Lung microvascular endothelial cell (primary cell): ENCODE results near the gene GCGR. TPM values are rescaled to one million over a fixed set of nuclear protein-coding genes. Genes with fewer than 3 reads are reported as not detected.
"Not testable (repeated sequence)": the region's sequence is repeated elsewhere in the genome, so short reads cannot be mapped to it uniquely, and the experiment has no call there.

ENCODE experiments used
- DNase-seq, 2 donors: peaks; one replicate each; pipeline versions ENCODE4 v3.0.0 to v3.0.0-alpha.2; 2010; ENCODE audit warnings: low read depth in 2 of 2
- total RNA-seq: library from RNA; depleted of rRNA; stranded (reverse); fragments of >200 nt; gene quantifications from 2 replicates; pipeline ENCODE4 v1.2.1, GENCODE V29; 2014

The GCGR gene
- total RNA-seq, 1 donor from 2014 or later = not detected

DNA sequence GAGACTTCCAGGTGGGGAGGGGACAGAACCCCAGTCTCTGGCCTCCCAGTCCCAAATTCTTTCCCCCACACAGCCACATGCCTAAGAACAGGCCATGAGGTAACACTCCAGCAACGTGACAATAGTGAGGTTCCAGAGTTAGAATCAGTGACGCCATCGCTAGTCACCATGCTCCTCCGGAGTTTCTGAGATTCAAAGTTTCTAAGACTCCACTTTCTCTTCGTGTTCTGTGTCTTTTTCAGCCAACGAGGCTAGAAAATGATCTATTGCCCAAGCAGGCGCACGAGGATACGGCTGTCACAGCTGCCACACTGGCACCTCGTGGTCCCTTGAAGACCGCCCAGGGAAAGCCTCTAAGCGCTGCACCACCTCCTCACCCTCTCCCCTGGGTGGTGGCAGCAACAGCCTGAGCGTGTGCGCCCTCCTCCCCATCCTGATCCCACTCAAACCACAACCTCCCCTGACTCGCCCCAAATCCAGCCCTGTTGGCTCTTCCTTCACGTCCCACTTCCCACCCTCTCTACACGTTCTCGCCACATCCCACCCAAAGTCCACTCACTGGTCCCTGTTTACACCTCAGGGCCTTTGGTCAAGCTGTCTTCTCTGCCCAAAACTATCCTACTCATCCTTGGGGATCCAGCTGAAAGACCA lies 28.1 kb downstream of the GCGR start:
- peak in 1 of 2 donors; percentile 13 for DNase-seq

DNA sequence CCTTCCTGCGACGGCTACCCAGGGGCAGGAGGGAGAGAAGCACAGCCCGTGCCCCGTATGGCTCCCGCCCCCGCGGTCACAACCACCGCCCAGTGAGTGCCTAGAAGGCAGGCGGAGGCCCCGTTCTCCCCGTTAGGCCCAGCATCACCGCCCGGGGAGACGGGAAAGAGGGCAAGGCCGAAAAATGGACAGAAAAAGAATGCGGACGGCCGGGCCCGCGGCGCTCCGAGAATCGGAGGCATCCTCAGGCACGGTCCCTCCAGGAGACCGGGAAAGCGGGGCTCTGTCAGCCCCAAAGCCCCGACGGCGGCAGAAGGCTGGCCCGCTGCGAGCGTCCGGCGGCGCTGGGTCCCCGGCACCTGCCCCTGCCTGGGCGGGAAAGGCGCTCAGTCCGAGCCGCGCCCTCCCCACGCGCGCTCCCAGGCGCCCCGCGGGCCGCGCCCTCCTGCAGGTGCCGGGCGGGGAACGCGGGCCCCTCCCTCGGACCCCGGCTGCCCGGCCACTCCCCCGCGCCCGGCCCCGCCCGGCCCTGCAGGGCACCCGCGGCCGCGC lies 28.7 kb downstream of the GCGR start:
- peak; percentile 24 to 33 for DNase-seq

DNA sequence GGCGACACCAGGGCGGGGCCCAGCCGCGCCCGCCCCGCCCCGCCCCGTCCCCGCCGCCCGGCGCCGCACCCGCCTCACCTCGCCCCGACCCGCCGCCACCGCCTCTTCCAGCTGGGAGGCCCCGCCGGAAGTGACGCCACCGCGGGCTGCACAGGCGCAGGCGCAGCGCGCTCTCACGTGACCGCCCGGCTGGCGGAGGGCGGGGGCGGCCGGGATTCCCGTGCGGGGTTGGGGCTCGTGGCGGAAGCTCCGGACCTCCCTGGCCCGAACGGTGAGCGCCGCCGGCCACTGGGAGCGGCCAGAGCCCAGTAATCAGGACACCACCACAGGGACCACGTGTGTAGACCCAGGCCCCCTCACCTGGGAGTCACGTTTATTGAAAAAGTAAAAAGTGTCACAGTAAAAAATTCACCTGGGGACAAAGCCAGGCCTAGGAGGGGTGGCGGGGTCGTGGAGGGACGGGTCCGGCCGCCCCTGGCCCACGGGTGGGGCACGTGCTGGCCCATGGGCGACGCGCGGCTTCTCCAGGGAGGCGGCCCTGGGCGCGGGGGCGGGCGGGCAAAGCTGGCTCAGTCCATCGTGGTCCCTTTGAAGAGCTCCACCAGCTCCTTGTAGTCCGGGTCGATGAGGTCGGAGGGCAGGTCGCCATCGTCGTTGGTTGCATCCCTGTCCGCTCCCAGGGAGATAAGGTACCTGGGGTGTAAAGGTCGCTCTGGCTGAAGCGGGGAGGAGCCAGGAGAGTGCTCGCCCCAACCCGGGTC lies 29.4 kb downstream of the GCGR start, which contains the start of gene MCRIP1:
Gene MCRIP1 (minus strand): TSS at position 132 of the 761 bp plus-strand sequence. CDS start 8,785 bp downstream, outside the sequence.
- DNase-seq = peak; percentile 94 to 98

DNA sequence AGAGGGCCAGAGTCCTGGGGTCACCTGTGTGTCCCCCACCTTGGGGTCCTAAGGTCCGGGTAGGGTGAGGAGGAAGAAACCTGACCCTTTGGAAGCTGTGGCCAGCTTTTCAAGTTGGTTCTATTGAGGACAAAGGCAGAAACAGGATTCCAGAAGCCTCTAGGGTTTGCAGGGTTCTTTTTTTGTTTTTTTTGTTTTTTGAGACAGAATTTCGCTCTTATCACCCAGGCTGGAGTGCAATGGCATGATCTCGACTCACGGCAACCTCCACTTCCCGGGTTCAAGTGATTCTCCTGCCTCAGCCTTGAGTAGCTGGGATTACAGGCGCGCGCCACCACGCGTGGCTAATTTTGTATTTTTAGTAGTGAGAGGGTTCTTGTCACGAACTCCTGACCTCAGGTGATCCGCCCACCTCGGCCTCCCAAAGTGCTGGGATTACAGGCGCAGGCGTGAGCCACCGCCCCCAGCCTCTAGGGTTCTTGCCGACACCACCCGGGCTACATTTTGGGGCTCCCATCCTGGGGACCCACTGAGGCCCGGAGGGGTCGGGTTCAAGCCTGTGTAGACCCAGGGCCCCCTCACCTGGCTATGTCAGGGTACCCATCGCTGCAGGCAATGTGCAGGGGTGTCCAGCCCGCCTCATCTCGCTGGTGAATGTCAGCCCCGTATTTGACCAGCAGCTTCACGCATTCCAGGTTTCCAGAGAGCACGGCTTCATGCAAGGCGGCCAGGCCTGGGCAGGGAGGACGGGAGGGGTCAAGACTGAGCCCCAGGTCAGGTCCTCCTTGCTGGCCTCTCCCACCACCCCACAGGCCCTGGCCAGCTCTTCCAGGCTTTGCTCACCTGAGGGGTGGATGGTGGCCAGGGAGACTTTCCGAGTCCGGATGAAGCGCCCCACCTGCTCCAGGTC lies 30.2 kb downstream of the GCGR start:
- DNase-seq = no peak

DNA sequence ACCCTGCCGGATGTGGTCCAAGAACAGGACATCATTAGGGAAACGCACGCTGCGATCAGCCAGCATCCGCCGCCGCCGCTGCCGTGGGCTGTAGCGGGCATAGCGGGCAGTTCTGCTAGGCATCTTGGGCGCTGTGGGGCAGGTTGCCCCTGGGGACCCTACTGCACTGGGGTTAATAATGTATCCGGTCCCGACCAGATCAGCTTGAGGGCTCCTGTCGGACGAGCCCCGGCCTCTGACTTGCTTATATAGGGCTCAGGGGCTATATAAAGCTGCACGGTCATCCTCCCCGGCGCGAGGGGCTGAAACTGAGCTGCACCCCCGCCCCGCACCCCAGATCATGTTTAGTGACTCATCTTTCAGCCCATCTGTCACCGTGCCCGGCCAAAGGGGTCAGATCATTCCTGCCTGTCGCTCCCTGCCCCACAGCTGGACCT lies 30.9 kb downstream of the GCGR start, which contains the start of gene PPP1R27:
Gene PPP1R27 (minus strand): TSS at position 220 of the 437 bp plus-strand sequence. CDS start 97 bp downstream, at position 123.
- DNase-seq = no peak

DNA sequence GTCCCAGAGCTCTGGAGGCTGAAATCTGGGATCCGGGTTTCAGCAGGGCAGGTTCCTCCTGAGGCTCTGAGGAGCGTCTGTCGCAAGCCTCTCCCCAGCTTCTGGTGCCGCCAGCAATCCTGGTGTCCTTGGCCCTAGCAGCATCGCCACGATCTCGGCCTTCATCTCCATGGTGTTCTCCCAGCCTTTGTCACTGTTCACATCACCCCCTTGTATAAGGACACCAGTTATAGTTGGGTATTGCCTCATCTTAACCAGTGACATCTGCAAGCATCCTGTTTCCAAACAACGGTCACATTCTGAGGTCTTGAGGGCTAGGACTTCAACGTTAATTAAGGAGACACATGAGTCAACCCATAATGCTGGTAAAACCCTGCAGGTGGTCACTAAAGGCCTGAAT lies 33.7 kb downstream of the GCGR start:
- DNase-seq = no peak

DNA sequence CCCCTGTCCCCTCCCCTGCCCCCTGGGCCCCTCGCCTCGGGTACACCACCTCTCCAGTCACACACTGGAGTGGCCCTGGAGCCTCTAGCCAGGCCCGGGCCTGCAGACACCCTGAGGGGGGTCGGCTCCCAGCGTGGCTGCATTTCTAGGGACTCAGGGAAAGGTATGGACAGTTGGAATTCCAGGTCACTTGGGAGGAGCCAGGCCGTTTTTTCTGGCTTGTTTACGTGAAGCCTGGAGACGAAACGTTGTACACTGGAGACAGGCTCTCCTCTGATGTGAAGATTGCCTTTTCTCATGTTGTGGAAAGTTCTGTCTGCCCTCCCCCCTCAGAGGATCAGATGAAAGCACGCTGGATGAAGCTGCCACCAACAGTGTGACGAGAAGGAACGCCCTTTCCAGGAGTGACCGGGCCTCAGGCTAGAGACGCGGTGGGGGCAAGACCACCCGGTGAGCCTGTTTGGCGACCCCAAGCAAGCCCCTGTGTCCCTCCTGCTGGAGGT lies 34.9 kb downstream of the GCGR start:
- DNase-seq = no peak

DNA sequence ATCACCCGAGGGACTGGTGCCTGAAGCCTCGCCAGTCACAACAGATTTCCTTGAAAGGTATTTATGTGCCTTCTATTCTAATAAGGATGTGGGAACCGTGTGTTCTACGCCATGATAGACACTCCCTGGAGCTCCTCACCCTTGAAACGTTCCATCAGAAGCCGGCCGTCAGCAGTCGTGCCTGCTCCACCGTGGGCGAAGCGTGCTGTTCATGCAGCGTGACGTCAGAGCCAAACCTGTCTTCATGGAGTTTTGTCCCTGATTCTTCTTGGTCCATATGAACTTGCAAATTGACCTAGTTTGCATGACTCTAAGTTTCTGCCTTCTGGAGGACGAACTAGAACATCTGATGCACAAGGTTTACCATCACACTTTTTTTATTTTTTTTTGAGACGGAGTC lies 35.4 kb downstream of the GCGR start:
- DNase-seq = no peak

DNA sequence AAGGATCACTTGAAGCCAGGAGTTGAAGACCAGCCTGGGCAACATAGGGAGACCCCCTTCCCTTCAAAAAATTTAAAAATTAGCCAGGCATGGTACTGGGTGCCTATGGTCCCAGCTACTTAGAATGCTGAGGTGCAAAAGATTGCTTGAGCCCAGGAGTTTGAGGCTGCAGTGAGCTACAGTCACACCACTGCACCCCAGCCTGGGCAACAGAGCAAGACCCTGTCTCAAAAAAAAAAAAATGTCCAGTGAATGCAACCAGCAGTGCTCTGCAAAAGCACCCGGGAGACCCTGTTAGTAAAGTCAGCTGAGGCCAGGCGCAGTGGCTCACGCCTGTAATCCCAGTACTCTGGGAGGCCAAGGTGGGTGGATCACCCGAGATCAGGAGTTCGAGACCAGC lies 36.1 kb downstream of the GCGR start:
- DNase-seq = not testable (repeated sequence)

DNA sequence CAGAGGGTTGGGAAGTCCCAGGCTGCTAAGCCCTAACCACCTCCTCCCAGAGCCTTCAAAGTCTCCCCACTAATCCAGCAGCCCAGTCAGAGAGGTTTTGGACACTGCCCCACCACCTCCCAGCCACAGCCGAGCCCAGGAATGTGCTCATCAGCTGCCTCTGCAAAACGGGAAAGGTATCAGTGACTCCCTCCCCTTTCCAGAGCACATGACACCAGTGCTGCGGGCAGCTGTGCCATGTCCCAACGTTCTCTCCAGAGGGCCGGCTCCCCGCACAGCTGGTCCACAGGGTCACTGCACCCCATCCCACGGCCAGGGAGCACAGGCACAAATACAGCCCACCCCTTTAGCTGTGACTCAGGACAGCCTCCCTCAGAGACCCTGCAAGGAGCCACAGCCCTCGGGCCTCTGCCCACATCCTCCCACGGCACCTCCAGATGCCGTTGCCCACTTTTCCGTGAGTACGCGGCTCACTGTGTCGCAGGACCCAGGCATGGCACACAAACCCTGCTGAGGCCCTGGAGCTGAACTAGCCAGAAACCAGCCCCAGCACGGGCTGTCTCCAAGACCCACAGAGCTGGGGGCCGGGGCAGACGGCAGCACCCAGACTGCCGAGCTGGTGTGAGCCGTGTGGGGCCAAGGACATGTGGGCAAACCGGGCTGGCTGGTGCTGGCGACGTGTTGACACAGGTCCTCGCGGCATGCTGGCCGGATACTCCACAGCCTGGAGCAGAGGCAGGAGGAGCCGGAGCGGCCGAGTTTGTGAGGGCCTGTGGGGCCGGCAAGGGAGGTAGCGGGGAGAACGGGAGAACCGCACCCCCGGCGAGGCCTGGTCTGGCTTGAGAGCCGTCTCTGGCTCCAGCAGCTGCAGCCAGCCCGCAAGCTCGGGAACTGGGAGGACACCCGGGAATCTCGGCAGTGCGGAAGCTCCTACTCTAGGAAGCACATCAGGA lies 37.2 kb downstream of the GCGR start:
- no peak for DNase-seq

DNA sequence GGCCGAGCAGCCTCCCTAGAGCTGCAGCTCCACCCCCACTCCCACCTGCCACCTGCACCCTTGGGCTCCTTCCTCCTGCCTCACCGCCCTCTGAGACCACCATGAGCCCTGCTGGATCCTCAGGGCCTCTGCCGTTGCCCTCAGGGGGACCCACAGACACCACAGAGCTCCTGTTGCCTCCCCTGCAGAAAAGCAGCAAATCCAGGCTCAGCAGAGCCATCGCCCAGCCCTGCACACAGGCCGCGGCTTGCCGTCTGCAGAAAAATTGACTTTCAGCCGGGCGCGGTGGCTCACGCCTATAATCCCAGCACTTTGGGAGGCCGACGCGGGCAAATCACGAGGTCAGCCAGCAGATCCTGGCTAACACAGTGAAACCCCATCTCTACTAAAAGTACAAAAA lies 37.9 kb downstream of the GCGR start:
- no peak for DNase-seq

DNA sequence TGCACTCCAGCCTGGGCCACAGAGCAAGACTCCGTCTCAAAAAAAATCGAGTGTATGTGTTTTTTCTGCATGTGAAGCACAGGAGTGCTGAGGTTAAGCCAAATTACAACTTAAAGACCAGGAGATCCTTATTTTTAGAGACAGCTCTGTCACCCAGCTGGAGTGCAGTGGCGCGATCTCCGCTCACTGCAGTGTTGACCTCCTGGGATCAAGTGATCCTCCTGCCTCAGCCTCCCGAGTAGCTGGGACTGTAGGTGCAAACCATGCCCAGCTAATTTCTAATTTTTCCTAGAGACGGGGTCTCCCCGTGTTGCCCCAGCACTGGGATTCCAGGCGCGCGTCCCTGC lies 38.4 kb downstream of the GCGR start:
- no peak for DNase-seq

DNA sequence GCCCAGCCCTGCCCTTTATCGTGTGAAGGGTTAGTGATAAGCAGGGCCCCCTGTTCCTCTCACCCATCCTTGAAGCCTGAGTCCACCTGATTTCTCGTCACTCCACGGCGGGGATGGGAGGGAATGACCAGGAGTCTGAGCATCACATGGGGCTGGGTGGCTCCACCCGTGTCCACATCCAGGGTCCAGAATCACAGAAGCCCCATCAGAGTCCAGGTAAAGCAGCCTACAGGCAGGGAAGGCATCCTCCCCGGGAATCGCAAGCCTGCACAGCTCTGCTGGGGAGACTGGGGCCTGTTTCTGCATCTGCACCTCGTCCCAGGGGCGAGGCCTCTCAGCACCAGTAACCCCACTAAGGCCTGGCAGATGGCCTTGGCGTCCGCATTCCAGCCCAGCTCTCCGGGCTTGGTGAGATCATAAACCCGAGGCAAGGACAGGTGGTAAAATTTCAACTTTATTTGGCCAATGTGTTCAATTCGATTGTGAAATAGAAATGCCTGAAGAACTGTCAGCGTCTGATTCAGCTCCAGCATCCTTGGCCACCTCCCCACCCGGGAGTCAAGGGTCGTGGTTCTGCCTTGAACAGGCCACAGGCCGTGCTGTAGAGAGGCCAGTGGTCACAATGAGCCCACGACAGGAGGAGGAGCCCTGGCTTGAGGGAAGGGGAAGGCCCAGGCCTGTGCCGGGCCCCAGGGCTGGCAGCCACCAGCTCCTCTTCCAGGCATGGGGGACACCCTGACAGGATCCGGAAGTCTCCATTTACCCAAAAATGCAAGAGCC lies 39.0 kb downstream of the GCGR start:
- DNase-seq = no peak

DNA sequence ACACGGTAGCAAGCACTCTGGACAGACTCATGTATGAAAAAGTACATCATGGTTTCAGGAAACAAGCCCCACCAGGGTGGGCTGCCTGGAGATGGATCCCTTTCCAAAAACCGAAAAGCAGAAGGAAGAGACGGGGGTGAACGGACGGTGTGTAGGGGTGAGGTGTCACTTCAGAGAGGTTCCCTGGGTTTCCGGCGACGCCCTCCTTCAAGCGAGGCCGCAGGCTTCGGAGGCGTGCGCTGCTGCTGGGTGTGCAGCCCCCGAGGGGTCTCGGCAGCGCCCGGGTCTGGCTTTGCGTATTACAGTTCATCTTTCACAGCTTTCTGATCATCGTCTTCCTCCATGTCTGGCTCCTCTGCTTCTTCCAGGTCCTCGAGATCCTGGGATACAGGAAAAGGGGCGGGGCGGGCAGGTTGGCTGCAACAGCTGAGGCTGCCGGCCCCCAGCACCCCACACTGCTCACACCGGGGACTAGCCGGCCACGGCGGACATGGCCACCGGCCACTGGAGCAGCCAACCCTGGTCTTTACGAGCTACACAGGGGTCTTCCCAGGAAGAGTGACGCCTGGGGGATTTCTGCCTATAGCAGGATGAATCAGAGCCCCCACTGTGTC lies 39.9 kb downstream of the GCGR start:
- no peak for DNase-seq

DNA sequence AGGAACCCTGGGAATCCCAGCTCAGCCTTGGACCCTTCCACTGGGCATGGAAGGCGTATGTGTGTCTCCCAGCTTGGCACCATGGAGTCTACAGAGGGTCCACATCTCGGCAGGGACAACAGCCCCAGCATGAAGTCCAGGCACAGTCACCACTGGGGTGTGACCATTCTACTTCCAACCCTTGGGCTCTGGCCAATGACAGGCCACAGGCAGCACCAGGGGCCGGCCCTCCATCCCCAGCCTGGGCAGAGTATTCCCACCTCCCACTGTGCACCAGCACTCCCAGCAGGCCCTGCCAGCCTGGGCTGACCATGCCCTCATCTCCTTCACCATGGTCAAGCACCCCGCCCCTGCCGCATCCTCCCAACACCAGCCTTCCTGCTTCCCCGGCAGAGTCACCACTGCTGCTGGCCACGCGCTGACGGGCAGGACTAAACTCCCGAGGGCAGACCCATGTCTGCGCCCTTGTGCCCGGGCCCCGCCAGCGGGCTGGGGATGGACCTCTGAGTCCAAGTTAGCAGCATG lies 40.4 kb downstream of the GCGR start:
- no peak for DNase-seq

DNA sequence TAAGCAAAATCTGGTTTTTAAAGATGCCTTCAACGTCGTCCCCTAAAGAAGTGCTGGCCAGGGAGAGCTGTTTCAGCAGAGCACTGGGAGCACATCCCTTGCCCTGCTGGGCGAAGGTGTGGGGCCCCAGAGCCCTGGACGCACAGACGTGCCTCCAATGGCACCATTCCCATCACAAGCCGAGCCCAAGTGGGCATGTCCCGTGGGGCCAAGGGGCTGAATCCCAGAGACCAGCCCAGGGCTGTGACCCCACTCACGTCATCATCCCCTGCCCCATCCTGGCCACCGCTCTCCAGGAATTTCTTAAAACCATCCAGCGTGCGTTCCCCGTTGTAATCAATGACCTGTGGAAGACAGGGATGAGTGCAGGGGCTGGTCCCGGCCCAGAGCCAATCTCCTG lies 40.9 kb downstream of the GCGR start:
- DNase-seq = no peak

DNA sequence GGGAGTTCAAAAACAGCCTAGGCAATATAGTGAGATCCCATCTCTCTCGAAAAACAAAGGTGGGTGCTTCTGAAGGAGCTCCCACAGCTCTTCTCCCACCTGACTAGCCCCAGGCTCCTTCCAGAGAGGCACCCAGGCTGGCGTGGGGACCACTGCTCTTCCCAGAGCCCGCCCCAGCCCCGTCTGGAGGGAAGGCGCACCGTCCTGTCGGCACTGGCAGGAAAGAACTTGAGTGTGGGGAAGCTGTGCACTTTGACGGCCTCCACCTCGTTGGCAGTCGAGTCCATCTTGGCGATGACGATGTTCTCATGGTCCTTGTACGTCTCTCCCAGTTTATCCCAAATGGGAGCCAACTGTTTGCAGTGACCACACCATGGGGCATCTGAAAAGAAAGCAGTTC lies 41.4 kb downstream of the GCGR start:
- DNase-seq = no peak

DNA sequence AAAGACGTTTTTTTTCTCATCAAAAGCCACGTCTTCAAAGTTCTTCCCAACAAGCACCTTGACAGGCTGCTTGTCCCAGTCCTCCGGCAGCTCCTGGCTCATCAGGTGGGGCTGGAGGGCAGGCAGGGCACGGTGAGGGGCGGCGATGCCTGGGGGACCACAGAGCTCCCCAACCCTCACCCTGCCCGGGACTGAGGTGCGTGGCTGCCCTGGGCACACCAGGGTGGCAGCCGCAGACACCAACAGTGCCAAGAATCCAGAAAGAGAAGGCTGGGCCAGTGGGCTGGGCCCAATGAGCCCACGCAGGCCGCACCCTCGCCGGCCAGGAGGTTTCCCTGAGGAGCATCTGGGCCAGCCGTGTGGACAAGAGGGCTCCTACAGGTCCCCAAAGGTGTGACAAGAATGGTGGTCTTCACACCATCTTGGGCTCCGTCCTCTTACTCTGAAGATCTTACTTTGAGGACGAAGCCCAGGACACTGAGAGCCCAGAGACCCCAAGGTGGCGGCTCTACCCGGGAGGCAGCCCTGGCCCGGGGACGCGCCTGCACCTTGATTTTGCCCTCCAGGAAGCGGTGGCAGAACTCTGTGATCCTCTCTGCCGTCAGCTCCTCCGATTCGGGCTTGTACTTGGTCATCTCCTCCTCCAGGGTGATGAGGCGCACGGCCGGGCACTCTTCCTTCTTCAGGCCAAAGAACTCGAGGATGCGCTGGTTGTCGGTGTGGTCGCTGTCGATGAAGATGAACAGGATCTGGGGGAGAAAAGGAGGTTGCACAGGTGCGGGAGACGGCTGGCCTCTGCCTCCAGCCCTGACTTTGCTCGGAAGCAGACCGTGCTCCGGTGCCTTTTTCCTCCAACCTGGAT lies 42.2 kb downstream of the GCGR start:
- no peak for DNase-seq
